ENCODE results near the gene ESRRB. TPM values are rescaled to one million over a fixed set of nuclear protein-coding genes. Genes with fewer than 3 reads are reported as not detected.
A peak's percentile ranks its signal among the peaks of the same experiment; 100 is the strongest.

ESRRB gene
- total RNA-seq, 2 donors from 2014 or later: 1.1 to 1.2 TPM

DNA sequence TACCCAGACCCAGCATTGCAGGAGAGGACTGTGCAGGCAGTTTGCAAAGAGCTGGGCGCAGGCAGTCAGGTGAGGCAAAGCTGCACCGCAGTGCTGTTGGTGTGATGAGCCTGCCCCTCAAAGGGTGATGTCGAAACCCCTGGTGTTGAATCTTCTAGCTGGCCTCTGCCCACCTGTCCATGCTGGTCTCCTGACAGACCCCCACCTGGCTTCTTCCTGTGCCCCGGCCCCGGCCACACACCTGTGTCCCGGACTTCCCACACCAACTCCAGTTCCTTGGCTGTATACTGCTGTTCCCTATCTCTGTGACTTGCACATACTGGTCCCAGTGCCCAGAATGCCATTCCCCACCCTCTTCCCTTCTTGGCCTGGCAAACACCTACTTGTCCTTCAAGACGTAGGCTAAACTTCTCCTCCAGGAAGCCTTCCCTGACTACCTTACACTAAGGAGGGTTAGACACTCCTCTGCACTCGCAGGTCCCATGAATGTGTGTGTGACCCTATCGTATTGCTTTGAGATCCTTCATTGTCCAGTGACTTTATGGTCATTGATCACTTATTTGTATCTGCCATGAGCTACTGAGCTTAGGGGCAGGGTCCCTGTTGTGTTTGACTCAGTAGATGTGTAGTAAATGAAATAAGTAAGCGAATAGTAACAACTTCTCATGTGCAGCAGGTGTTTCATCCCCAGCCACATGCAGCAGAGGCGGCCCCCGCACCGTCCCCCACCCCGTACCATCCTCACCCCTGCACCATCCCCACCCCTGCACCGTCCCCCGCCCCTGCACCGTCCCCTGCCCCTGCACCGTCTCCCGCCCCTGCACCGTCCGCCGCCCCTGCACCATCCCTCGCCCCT lies 37.4 kb downstream of the ESRRB start:
- WGBS, 2 experiments (ENCODE audit: insufficient coverage in 1 of 2, insufficient read length in 1 of 2): 70 to 100% methylated on average over 7 to 14 of the region's 23 CpGs
- no peaks in the 10 kb centered on the region for H3K9me3 ChIP-seq (ENCODE audit: control insufficient read depth, low read length)
- H3K4me1 ChIP-seq (ENCODE audit: control insufficient read depth, insufficient read depth, low read length): no peaks in the 10 kb centered on the region
- peaks cover 20% of the 10 kb centered on the region for H3K4me1 Mint-ChIP-seq
- peaks cover 10% of the 10 kb centered on the region for H3K27me3 ChIP-seq (ENCODE audit: control insufficient read depth, insufficient read depth, low read length, poor library complexity, severe bottlenecking)
- H3K36me3 Mint-ChIP-seq (ENCODE audit: low read depth): no peaks in the 10 kb centered on the region
- no peak overlapping the region for H3K9ac ChIP-seq (ENCODE audit: extremely low read depth, low read length, poor library complexity, severe bottlenecking)
- no peak for DNase-seq
- H3K4me3 ChIP-seq (ENCODE audit: low read length): no peak overlapping the region
- TF ChIP-seq CTCF (conservative IDR thresholded peaks at IDR 0.05): no peak
- H3K9me3 Mint-ChIP-seq: no peaks in the 10 kb centered on the region
- H3K36me3 ChIP-seq (ENCODE audit: control insufficient read depth, insufficient read depth, low read length): no peaks in the 10 kb centered on the region
- peaks cover 35% of the 10 kb centered on the region for H3K27me3 Mint-ChIP-seq (ENCODE audit: insufficient read depth)
- H3K4me3 Mint-ChIP-seq: peak overlapping the region; percentile 65
- H3K27ac ChIP-seq (ENCODE audit: low read depth, low read length): no peak overlapping the region
- no peak overlapping the region for H3K27ac Mint-ChIP-seq

- no peaks in the 10 kb centered on the region for H3K36me3 ChIP-seq (ENCODE audit: control insufficient read depth, insufficient read depth, low read length)
- no peaks in the 10 kb centered on the region for H3K9me3 Mint-ChIP-seq
- H3K9me3 ChIP-seq (ENCODE audit: control insufficient read depth, low read length): no peaks in the 10 kb centered on the region
- peaks cover 16% of the 10 kb centered on the region for H3K4me1 Mint-ChIP-seq
- H3K27ac Mint-ChIP-seq: no peak overlapping the region
- H3K9ac ChIP-seq (ENCODE audit: extremely low read depth, low read length, poor library complexity, severe bottlenecking): no peak overlapping the region
- peak; percentile 77 for DNase-seq
- WGBS, 2 experiments (ENCODE audit: insufficient coverage in 1 of 2, insufficient read length in 1 of 2): 24 to 31% methylated on average over 5 to 16 of the region's 36 CpGs
- H3K4me3 Mint-ChIP-seq: peak overlapping the region; percentile 65
- no peak for TF ChIP-seq CTCF (conservative IDR thresholded peaks at IDR 0.05)
- H3K36me3 Mint-ChIP-seq (ENCODE audit: low read depth): no peaks in the 10 kb centered on the region
- H3K27me3 ChIP-seq (ENCODE audit: control insufficient read depth, insufficient read depth, low read length, poor library complexity, severe bottlenecking): peaks cover 10% of the 10 kb centered on the region
- no peak overlapping the region for H3K4me3 ChIP-seq (ENCODE audit: low read length)
- peaks cover 35% of the 10 kb centered on the region for H3K27me3 Mint-ChIP-seq (ENCODE audit: insufficient read depth)
- no peaks in the 10 kb centered on the region for H3K4me1 ChIP-seq (ENCODE audit: control insufficient read depth, insufficient read depth, low read length)
- no peak overlapping the region for H3K27ac ChIP-seq (ENCODE audit: low read depth, low read length)
Measured at GRCh38 chr14:76413962-76414600, 38.1 kb downstream of the ESRRB start.

DNA sequence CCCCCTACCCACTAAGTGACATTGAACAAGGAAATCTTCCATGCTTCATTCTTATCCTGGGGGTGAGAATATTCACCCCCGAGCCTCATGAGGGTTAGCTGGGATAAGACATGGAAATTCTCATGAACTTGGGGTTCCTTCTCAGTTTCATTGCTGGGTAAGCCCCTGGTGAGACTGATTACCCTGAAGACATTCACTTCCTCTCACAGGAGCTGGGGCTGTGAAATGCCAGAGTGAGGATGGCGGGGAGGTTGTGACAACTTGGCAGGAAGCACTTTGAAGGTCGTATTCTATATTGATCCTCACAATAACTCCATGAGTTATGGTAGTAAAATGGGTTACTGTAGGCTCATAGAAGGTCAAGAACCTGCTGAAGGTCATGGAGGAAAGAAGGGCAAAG lies 43.5 kb downstream of the ESRRB start:
- H3K9ac ChIP-seq (ENCODE audit: extremely low read depth, low read length, poor library complexity, severe bottlenecking): no peak overlapping the region
- Mint-ChIP-seq H3K4me1 (peaks cover 4% of the 10 kb centered on the region), H3K4me3 (no peak overlapping the region), H3K27ac (no peak overlapping the region), H3K27me3 (ENCODE audit: insufficient read depth) (peaks cover 11% of the 10 kb centered on the region), H3K36me3 (ENCODE audit: low read depth) (no peaks in the 10 kb centered on the region), H3K9me3 (no peaks in the 10 kb centered on the region)
- H3K4me1 ChIP-seq (ENCODE audit: control insufficient read depth, insufficient read depth, low read length): no peaks in the 10 kb centered on the region
- no peaks in the 10 kb centered on the region for H3K27me3 ChIP-seq (ENCODE audit: control insufficient read depth, insufficient read depth, low read length, poor library complexity, severe bottlenecking)
- TF ChIP-seq CTCF (conservative IDR thresholded peaks at IDR 0.05): no peak
- no peak for DNase-seq
- H3K4me3 ChIP-seq (ENCODE audit: low read length): no peak overlapping the region
- no peak overlapping the region for H3K27ac ChIP-seq (ENCODE audit: low read depth, low read length)
- H3K9me3 ChIP-seq (ENCODE audit: control insufficient read depth, low read length): no peaks in the 10 kb centered on the region
- no peaks in the 10 kb centered on the region for H3K36me3 ChIP-seq (ENCODE audit: control insufficient read depth, insufficient read depth, low read length)
- WGBS, 2 experiments (ENCODE audit: insufficient coverage in 1 of 2, insufficient read length in 1 of 2): 100% methylated on average over 1 to 2 of the region's 3 CpGs
